ENCODE results near the gene OR2V2. TPM values are rescaled to one million over a fixed set of nuclear protein-coding genes. Genes with fewer than 3 reads are reported as not detected.

The OR2V2 gene
- total and polyA plus RNA-seq, 10 of the 15 experiments (the other 5 are each of a cell fraction or from before 2014, with no cell fraction given) = 0.26 TPM; not detected in 9

DNA sequence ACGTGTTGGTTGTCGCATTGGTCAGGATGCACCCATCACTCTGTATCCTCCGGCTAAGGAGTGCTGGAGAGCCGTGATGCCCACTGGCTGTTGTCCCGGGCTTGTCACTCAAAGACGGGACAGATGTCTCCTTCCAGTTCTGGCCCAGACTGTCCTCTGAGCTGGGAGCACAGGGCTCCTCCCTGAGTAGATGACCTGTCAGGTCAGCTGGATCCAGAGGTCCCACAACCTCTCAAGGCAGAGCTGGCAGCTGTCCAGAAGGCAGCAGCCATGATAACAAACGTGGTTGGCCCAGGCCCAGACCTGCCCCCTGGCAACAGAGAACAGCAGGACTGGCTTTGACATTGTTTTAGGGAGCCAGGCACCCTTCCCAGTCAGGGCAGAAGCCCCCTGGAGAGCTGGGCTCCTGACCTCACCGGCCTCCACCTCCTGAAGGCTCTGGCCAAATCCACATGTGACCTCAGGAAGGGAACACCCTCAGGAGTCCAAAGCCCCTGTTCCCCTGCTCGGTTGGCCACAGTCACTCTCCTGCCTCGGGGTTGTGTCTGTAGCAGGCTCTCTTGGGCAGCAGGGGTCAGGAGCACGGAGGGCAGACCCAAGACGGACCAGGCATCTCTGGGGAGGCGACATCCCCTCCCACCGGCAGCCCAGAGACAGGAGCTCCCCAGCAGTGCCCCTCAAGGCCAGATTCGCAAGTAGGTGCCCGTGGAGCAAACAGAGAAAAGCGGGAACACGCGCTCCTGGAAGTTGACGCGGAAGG is 47.3 kb downstream of the OR2V2 start:
- no peak overlapping the region for H3K4me3 ChIP-seq
- ChIA-PET CTCF (interaction anchor here (7.6 kb wide), 1 partner anchor 10 kb away, joined by 96 read pairs; the partner anchor contains the start of gene TRIM7), POLR2A (interaction anchor here (0.5 kb wide), 1 partner anchor 685 kb away, joined by 3 read pairs; no protein-coding TSS in a partner anchor), RAD21 (ENCODE audit: unreplicated experiment) (interaction anchor here (6.9 kb wide), 1 partner anchor 12 kb away, joined by 72 read pairs; the partner anchor contains the start of gene TRIM7), SMC1A (ENCODE audit: uncharacterized antibody, unreplicated experiment) (interaction anchor here (3.5 kb wide), 1 partner anchor 11 kb away, joined by 32 read pairs; the partner anchor contains the start of gene TRIM7)
- TF ChIP-seq CBX5 (IDR thresholded peaks at IDR 0.05; ENCODE audit: low read depth) (no peak), RFX5 (IDR thresholded peaks at IDR 0.05; ENCODE audit: low read depth, low read length) (no peak), ZNF207 (IDR thresholded peaks at IDR 0.05; ENCODE audit: borderline replicate concordance) (no peak), ZNF384 (IDR thresholded peaks at IDR 0.05; ENCODE audit: borderline replicate concordance, low read depth, low read length) (no peak), HDAC6 (IDR thresholded peaks at IDR 0.05; ENCODE audit: unreplicated experiment) (no peak), NFYB (IDR thresholded peaks at IDR 0.05; ENCODE audit: insufficient read depth, low read depth, low read length) (no peak), EP300 (IDR thresholded peaks at IDR 0.05; ENCODE audit: borderline replicate concordance in 1 of 2, control insufficient read depth in 1 of 2, low read depth in 2 of 2, low read length in 2 of 2) (no peak)
- TF ChIP-seq, protein P1, sequence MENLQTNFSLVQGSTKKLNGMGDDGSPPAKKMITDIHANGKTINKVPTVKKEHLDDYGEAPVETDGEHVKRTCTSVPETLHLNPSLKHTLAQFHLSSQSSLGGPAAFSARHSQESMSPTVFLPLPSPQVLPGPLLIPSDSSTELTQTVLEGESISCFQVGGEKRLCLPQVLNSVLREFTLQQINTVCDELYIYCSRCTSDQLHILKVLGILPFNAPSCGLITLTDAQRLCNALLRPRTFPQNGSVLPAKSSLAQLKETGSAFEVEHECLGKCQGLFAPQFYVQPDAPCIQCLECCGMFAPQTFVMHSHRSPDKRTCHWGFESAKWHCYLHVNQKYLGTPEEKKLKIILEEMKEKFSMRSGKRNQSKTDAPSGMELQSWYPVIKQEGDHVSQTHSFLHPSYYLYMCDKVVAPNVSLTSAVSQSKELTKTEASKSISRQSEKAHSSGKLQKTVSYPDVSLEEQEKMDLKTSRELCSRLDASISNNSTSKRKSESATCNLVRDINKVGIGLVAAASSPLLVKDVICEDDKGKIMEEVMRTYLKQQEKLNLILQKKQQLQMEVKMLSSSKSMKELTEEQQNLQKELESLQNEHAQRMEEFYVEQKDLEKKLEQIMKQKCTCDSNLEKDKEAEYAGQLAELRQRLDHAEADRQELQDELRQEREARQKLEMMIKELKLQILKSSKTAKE (IDR thresholded peaks at IDR 0.05; ENCODE audit: low read depth, poor library complexity, severe bottlenecking) = no peak
- H3K79me2 ChIP-seq (ENCODE audit: control insufficient read depth, insufficient read depth, low read length) = no peaks in the 10 kb centered on the region; the same call in 1 of the 2 replicates
- no peaks in the 10 kb centered on the region for H3K27me3 ChIP-seq (replicated peaks in 1 of 2; ENCODE audit: control insufficient read depth in 2 of 2, insufficient read depth in 2 of 2, low read length in 1 of 2)
- H3K9ac ChIP-seq (ENCODE audit: control insufficient read depth, insufficient read depth, low read length) = no peak overlapping the region
- no peak for DNase-seq (ENCODE audit: low read depth, low spot score)
- no peaks in the 10 kb centered on the region for H3K9me3 ChIP-seq (replicated peaks; ENCODE audit: control insufficient read depth, insufficient read depth, low read length)
- intact Hi-C loops (cut with micrococcal nuclease; ENCODE audit: unreplicated experiment) = no loop called here
- no peak overlapping the region for H3K27ac ChIP-seq (ENCODE audit: control insufficient read depth, insufficient read depth)
- H3K36me3 ChIP-seq (ENCODE audit: control insufficient read depth in 2 of 2, insufficient read depth in 2 of 2, low read length in 1 of 2) = no peaks in the 10 kb centered on the region
- H3K4me2 ChIP-seq (ENCODE audit: control insufficient read depth, insufficient read depth) = no peak overlapping the region
- no TSS peak for BruUV-seq (replicated peaks)
- H3K4me1 ChIP-seq (ENCODE audit: control insufficient read depth, insufficient read depth, low read length) = peaks cover 22% of the 10 kb centered on the region
- H2AFZ ChIP-seq (ENCODE audit: control insufficient read depth, low read depth, low read length) = no peak overlapping the region
- FAIRE-seq = no peak
- in situ Hi-C loops (cut with MboI) = no loop called here
- WGBS (ENCODE audit: insufficient coverage, insufficient replicate concordance, low lambda C conversion rate, missing lambda C conversion rate) = 88% methylated on average over 19 of the region's 21 CpGs
- ATAC-seq = no peak
- H4K20me1 ChIP-seq (ENCODE audit: control insufficient read depth, insufficient read depth) = no peaks in the 10 kb centered on the region
